Measurements from ENCODE around the gene PGA4. TPM values are rescaled to one million over a fixed set of nuclear protein-coding genes. Genes with fewer than 3 reads are reported as not detected.

The PGA4 gene
- total RNA-seq, 4 donors from 2014 or later: 2.2 to 10.5 (median 8.6) TPM; not detected in 1

GRCh38 chr11:61258546-61258945 lies 36.4 kb downstream of the PGA4 start:
- Histone ChIP-seq H3K27ac (no peak overlapping the region), H3K36me3 (peaks cover 0 to 10% (median 0%) of the 10 kb centered on the region in 3 donors), H3K27me3 (no peaks in the 10 kb centered on the region), H3K4me3 (no peak overlapping the region), H3K4me1 (peaks cover 0 to 5% (median 0%) of the 10 kb centered on the region in 4 donors), H3K9me3 (no peaks in the 10 kb centered on the region)
- WGBS, 2 donors: 85 to 88% methylated on average over 9 of the region's 9 CpGs
- no peak for DNase-seq (ENCODE audit: low spot score in 2 of 2)
- TF ChIP-seq CTCF (IDR thresholded peaks at IDR 0.05) (no peak), EP300 (IDR thresholded peaks at IDR 0.05) (no peak), POLR2A (IDR thresholded peaks at IDR 0.05) (no peak)

- Histone ChIP-seq H3K27ac (no peak overlapping the region), H3K4me3 (no peak overlapping the region), H3K4me1 (peaks cover 0 to 3% (median 0%) of the 10 kb centered on the region in 4 donors), H3K27me3 (no peaks in the 10 kb centered on the region), H3K36me3 (peaks cover 0 to 10% (median 0%) of the 10 kb centered on the region in 3 donors), H3K9me3 (no peaks in the 10 kb centered on the region)
- TF ChIP-seq CTCF (IDR thresholded peaks at IDR 0.05) (no peak), EP300 (IDR thresholded peaks at IDR 0.05) (no peak), POLR2A (IDR thresholded peaks at IDR 0.05) (no peak)
- no peak for DNase-seq (ENCODE audit: low spot score in 2 of 2)
- 98 to 99% methylated on average over 6 of the region's 6 CpGs for WGBS, 2 donors
Observed at GRCh38 chr11:61259363-61259762, 37.2 kb downstream of the PGA4 start.

- WGBS, 2 donors: 88 to 91% methylated on average over 5 to 6 of the region's 6 CpGs
- H3K4me3 ChIP-seq: no peak overlapping the region
- H3K27ac ChIP-seq: no peak overlapping the region
- no peaks in the 10 kb centered on the region for H3K9me3 ChIP-seq
- H3K27me3 ChIP-seq: no peaks in the 10 kb centered on the region
- DNase-seq (ENCODE audit: low spot score in 2 of 2): no peak
- H3K4me1 ChIP-seq: no peaks in the 10 kb centered on the region
- TF ChIP-seq CTCF (IDR thresholded peaks at IDR 0.05) (no peak), EP300 (IDR thresholded peaks at IDR 0.05) (no peak), POLR2A (IDR thresholded peaks at IDR 0.05) (no peak)
- H3K36me3 ChIP-seq: no peaks in the 10 kb centered on the region
Observed at GRCh38 chr11:61264371-61264770, 42.2 kb downstream of the PGA4 start.

GRCh38 chr11:61264795-61265194 lies 42.6 kb downstream of the PGA4 start:
- 88 to 94% methylated on average over 14 of the region's 14 CpGs for WGBS, 2 donors
- TF ChIP-seq CTCF (IDR thresholded peaks at IDR 0.05): no peak
- TF ChIP-seq EP300 (IDR thresholded peaks at IDR 0.05): no peak
- TF ChIP-seq POLR2A (IDR thresholded peaks at IDR 0.05): no peak
- no peak overlapping the region for H3K4me3 ChIP-seq
- no peaks in the 10 kb centered on the region for H3K27me3 ChIP-seq
- H3K4me1 ChIP-seq: no peaks in the 10 kb centered on the region
- no peaks in the 10 kb centered on the region for H3K9me3 ChIP-seq
- no peak overlapping the region for H3K27ac ChIP-seq
- H3K36me3 ChIP-seq: no peaks in the 10 kb centered on the region
- DNase-seq (ENCODE audit: low spot score in 2 of 2): no peak

GRCh38 chr11:61265357-61265756 lies 43.2 kb downstream of the PGA4 start:
- no peaks in the 10 kb centered on the region for H3K27me3 ChIP-seq
- no peak overlapping the region for H3K4me3 ChIP-seq
- no peaks in the 10 kb centered on the region for H3K4me1 ChIP-seq
- no peak for TF ChIP-seq POLR2A (IDR thresholded peaks at IDR 0.05)
- no peak for TF ChIP-seq CTCF (IDR thresholded peaks at IDR 0.05)
- TF ChIP-seq EP300 (IDR thresholded peaks at IDR 0.05): no peak
- H3K27ac ChIP-seq: no peak overlapping the region
- no peak for DNase-seq (ENCODE audit: low spot score in 2 of 2)
- H3K9me3 ChIP-seq: no peaks in the 10 kb centered on the region
- no peaks in the 10 kb centered on the region for H3K36me3 ChIP-seq
- 90 to 91% methylated on average over 14 of the region's 14 CpGs for WGBS, 2 donors

Measured in tibial nerve (tissue), 4 donors.